Measurements from ENCODE around the gene RNPEP. TPM values are rescaled to one million over a fixed set of nuclear protein-coding genes. Genes with fewer than 3 reads are reported as not detected.

Gene RNPEP
- total RNA-seq, 2 donors from 2014 or later, result 46.6 to 73.5 TPM

GRCh38 chr1:202007805-202008489 lies 25.5 kb downstream of the RNPEP start:
- peak overlapping the region; percentile 97 for H3K27ac Mint-ChIP-seq
- no peaks in the 10 kb centered on the region for H3K27me3 Mint-ChIP-seq (ENCODE audit: insufficient read depth)
- peaks cover 44% of the 10 kb centered on the region for H3K4me1 Mint-ChIP-seq
- Histone ChIP-seq H3K4me1 (ENCODE audit: control insufficient read depth, insufficient read depth, low read length) (peaks cover 17% of the 10 kb centered on the region), H3K27ac (ENCODE audit: low read depth, low read length) (no peak overlapping the region), H3K9ac (ENCODE audit: extremely low read depth, low read length, poor library complexity, severe bottlenecking) (no peak overlapping the region), H3K9me3 (ENCODE audit: control insufficient read depth, low read length) (no peaks in the 10 kb centered on the region), H3K27me3 (ENCODE audit: control insufficient read depth, insufficient read depth, low read length, poor library complexity, severe bottlenecking) (no peaks in the 10 kb centered on the region), H3K36me3 (ENCODE audit: control insufficient read depth, insufficient read depth, low read length) (peaks cover 32% of the 10 kb centered on the region), H3K4me3 (ENCODE audit: low read length) (peak overlapping the region; percentile 53)
- peak overlapping the region; percentile 46 for H3K4me3 Mint-ChIP-seq
- WGBS, 2 experiments (ENCODE audit: insufficient coverage in 1 of 2, insufficient read length in 1 of 2), result 53 to 87% methylated on average over 3 to 10 of the region's 11 CpGs
- peaks cover 33% of the 10 kb centered on the region for H3K36me3 Mint-ChIP-seq (ENCODE audit: low read depth)
- DNase-seq, result peak; percentile 93
- TF ChIP-seq CTCF (conservative IDR thresholded peaks at IDR 0.05), result no peak
- H3K9me3 Mint-ChIP-seq, result no peaks in the 10 kb centered on the region

GRCh38 chr1:202009326-202010179 lies 27.1 kb downstream of the RNPEP start:
- WGBS, 2 experiments (ENCODE audit: insufficient coverage in 1 of 2, insufficient read length in 1 of 2), result 12 to 24% methylated on average over 9 to 11 of the region's 11 CpGs
- H3K4me3 Mint-ChIP-seq, result peak overlapping the region; percentile 69
- peaks cover 17% of the 10 kb centered on the region for H3K36me3 ChIP-seq (ENCODE audit: control insufficient read depth, insufficient read depth, low read length)
- H3K9me3 Mint-ChIP-seq, result no peaks in the 10 kb centered on the region
- H3K9ac ChIP-seq (ENCODE audit: extremely low read depth, low read length, poor library complexity, severe bottlenecking), result no peak overlapping the region
- no peaks in the 10 kb centered on the region for H3K27me3 ChIP-seq (ENCODE audit: control insufficient read depth, insufficient read depth, low read length, poor library complexity, severe bottlenecking)
- peaks cover 17% of the 10 kb centered on the region for H3K4me1 ChIP-seq (ENCODE audit: control insufficient read depth, insufficient read depth, low read length)
- H3K27me3 Mint-ChIP-seq (ENCODE audit: insufficient read depth), result no peaks in the 10 kb centered on the region
- peak overlapping the region; percentile 19 for H3K27ac ChIP-seq (ENCODE audit: low read depth, low read length)
- peak; percentile 98 for TF ChIP-seq CTCF (conservative IDR thresholded peaks at IDR 0.05)
- H3K27ac Mint-ChIP-seq, result peak overlapping the region; percentile 96
- peaks cover 26% of the 10 kb centered on the region for H3K36me3 Mint-ChIP-seq (ENCODE audit: low read depth)
- H3K9me3 ChIP-seq (ENCODE audit: control insufficient read depth, low read length), result no peaks in the 10 kb centered on the region
- DNase-seq, result peak; percentile 94
- peak overlapping the region; percentile 32 for H3K4me3 ChIP-seq (ENCODE audit: low read length)
- H3K4me1 Mint-ChIP-seq, result peaks cover 43% of the 10 kb centered on the region

DNA sequence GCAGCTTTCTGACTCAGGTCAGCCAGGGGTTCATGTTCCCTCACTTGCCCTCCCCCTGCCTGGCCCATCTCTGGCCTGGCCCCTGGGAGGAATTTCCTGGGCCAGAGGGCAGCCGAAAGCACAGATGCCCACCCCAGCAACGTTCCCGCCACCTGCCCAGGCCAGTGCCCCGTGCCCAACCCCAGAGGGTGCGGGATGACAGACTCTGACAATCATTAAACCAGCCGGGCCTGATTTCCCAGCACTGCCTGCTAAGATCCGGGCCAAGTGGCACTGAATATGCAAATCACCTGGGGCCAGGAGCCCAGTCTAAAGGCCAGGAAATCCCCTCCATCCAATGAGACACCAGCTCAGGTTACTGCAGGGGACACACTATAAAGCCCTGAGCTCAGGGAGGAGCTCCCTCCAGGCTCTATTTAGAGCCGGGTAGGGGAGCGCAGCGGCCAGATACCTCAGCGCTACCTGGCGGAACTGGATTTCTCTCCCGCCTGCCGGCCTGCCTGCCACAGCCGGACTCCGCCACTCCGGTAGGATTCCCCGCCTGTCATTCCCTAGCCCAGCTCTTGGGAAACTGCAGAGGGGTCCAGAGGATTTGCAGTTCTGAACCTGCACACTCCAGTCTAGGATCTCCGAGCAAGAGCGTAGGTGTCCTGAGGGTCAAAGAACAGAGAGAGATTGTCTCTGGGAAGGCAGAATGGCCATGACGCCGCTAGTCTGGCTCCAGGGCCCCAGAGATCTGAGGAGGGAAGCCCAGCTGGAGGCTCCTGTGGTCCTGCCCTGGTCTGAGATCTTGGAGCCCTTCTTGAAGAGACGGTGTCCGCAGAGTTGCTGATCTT lies 27.9 kb downstream of the RNPEP start, which contains the start of gene ELF3:
TSS of gene ELF3 (plus strand) at position 408 of the 836 bp plus-strand sequence. CDS start 550 bp downstream, outside the sequence.
- H3K27ac ChIP-seq (ENCODE audit: low read depth, low read length), result peak within 1 kb of the TSS; percentile 19
- H3K4me1 Mint-ChIP-seq, result peaks cover 43% of the 10 kb centered on the region
- no peaks in the 10 kb centered on the region for H3K27me3 ChIP-seq (ENCODE audit: control insufficient read depth, insufficient read depth, low read length, poor library complexity, severe bottlenecking)
- H3K9me3 Mint-ChIP-seq, result no peaks in the 10 kb centered on the region
- H3K36me3 ChIP-seq (ENCODE audit: control insufficient read depth, insufficient read depth, low read length), result peaks cover 13% of the 10 kb centered on the region
- H3K4me3 Mint-ChIP-seq, result peak within 1 kb of the TSS; percentile 69
- DNase-seq, result peak; percentile 97
- peaks cover 17% of the 10 kb centered on the region for H3K4me1 ChIP-seq (ENCODE audit: control insufficient read depth, insufficient read depth, low read length)
- H3K36me3 Mint-ChIP-seq (ENCODE audit: low read depth), result peaks cover 25% of the 10 kb centered on the region
- peak; percentile 25 for TF ChIP-seq CTCF (conservative IDR thresholded peaks at IDR 0.05)
- peak within 1 kb of the TSS; percentile 83 for H3K4me3 ChIP-seq (ENCODE audit: low read length)
- peak within 1 kb of the TSS; percentile 58 for H3K9ac ChIP-seq (ENCODE audit: extremely low read depth, low read length, poor library complexity, severe bottlenecking)
- WGBS, 2 experiments (ENCODE audit: insufficient coverage in 1 of 2, insufficient read length in 1 of 2), result 19% methylated on average over 19 to 24 of the region's 24 CpGs
- no peaks in the 10 kb centered on the region for H3K9me3 ChIP-seq (ENCODE audit: control insufficient read depth, low read length)
- no peaks in the 10 kb centered on the region for H3K27me3 Mint-ChIP-seq (ENCODE audit: insufficient read depth)
- H3K27ac Mint-ChIP-seq, result peak within 1 kb of the TSS; percentile 96
